ENCODE results near the gene KRTAP10-6. TPM values are rescaled to one million over a fixed set of nuclear protein-coding genes. Genes with fewer than 3 reads are reported as not detected.
"Not testable (repeated sequence)": the region's sequence is repeated elsewhere in the genome, so short reads cannot be mapped to it uniquely, and the experiment has no call there.

KRTAP10-6 gene
- total RNA-seq, 1 experiment from 2014 or later = not detected

GRCh38 chr21:44600118-44600978 is 8.0 kb upstream of the KRTAP10-6 start, which contains the start of gene KRTAP10-7:
Gene KRTAP10-7, plus strand, starts transcription at chr21:44600597. Its CDS starts 25 bp downstream, at chr21:44600622.
- not testable (repeated sequence) for DNase-seq (ENCODE audit: low read depth)

GRCh38 chr21:44599264-44600029 is 7.1 kb upstream of the KRTAP10-6 start:
- no peak for DNase-seq (ENCODE audit: low read depth)

- DNase-seq (ENCODE audit: low read depth) = no peak
These were observed 5.8 kb upstream of the KRTAP10-6 start for GRCh38 chr21:44598061-44598460.

- DNase-seq (ENCODE audit: low read depth) = peak; percentile 48
These were observed 3.9 kb upstream of the KRTAP10-6 start for GRCh38 chr21:44596068-44596725.

GRCh38 chr21:44595524-44595923 is 3.2 kb upstream of the KRTAP10-6 start:
- no peak for DNase-seq (ENCODE audit: low read depth)

GRCh38 chr21:44594406-44594916 is 2.2 kb upstream of the KRTAP10-6 start:
- DNase-seq (ENCODE audit: low read depth) = no peak

- no peak for DNase-seq (ENCODE audit: low read depth)
These were observed 1.5 kb upstream of the KRTAP10-6 start for GRCh38 chr21:44593598-44594405.

- not testable (repeated sequence) for DNase-seq (ENCODE audit: low read depth)
These were observed 539 bp downstream of the KRTAP10-6 start for GRCh38 chr21:44591801-44592130.

- DNase-seq (ENCODE audit: low read depth) = not testable (repeated sequence)
These were observed 1.2 kb downstream of the KRTAP10-6 start for GRCh38 chr21:44590897-44591800.

- no peak for DNase-seq (ENCODE audit: low read depth)
These were observed 2.0 kb downstream of the KRTAP10-6 start for GRCh38 chr21:44590311-44590721.

- no peak for DNase-seq (ENCODE audit: low read depth)
These were observed 2.6 kb downstream of the KRTAP10-6 start for GRCh38 chr21:44589586-44590305.

- DNase-seq (ENCODE audit: low read depth) = no peak
These were observed 3.2 kb downstream of the KRTAP10-6 start for GRCh38 chr21:44589094-44589493.

- no peak for DNase-seq (ENCODE audit: low read depth)
These were observed 6.4 kb downstream of the KRTAP10-6 start for GRCh38 chr21:44585892-44586291.

GRCh38 chr21:44583800-44584147 is 8.5 kb downstream of the KRTAP10-6 start:
- no peak for DNase-seq (ENCODE audit: low read depth)

- no peak for DNase-seq (ENCODE audit: low read depth)
These were observed 9.1 kb downstream of the KRTAP10-6 start for GRCh38 chr21:44583089-44583799.

GRCh38 chr21:44582055-44582454 is 10.2 kb downstream of the KRTAP10-6 start:
- DNase-seq (ENCODE audit: low read depth) = peak; percentile 18

GRCh38 chr21:44581158-44581557 is 11.1 kb downstream of the KRTAP10-6 start:
- DNase-seq (ENCODE audit: low read depth) = no peak

GRCh38 chr21:44580231-44580821 is 12.0 kb downstream of the KRTAP10-6 start, which contains the start of gene KRTAP10-5:
Gene KRTAP10-5, minus strand, starts transcription at chr21:44580604. Its CDS starts 26 bp downstream, at chr21:44580578.
- DNase-seq (ENCODE audit: low read depth) = not testable (repeated sequence)

Data from HT1080 (cell line).